Liver (tissue), 9 donors: Measurements from ENCODE around the gene TCFL5. TPM values are rescaled to one million over a fixed set of nuclear protein-coding genes. Genes with fewer than 3 reads are reported as not detected.

Experiments
- DNase-seq: peaks from one replicate; pipeline ENCODE4 v3.0.0-alpha.2; 2017; ENCODE audit warnings: low spot score
- H3K27ac ChIP-seq, 2 donors: one replicate each; pipeline ENCODE4 v1.7.0; 2013; ENCODE audit warnings: inconsistent platforms in 2 of 2, low read length in 2 of 2, control low read depth in 1 of 2, low read depth in 1 of 2, mild to moderate bottlenecking in 1 of 2
- H3K27me3 ChIP-seq, 4 donors: one replicate each; pipeline versions ENCODE4 v1.6.1 to v1.7.0; 2013; ENCODE audit warnings: low read length in 3 of 4, inconsistent platforms in 1 of 4, mild to moderate bottlenecking in 1 of 4, moderate library complexity in 1 of 4; ENCODE audit not compliant: control insufficient read depth in 4 of 4, insufficient read depth in 4 of 4
- H3K36me3 ChIP-seq, 4 donors: one replicate each; pipeline versions ENCODE4 v1.6.1 to v1.7.0; 2013; ENCODE audit warnings: low read length in 3 of 4, mild to moderate bottlenecking in 3 of 4, low read depth in 1 of 4, moderate library complexity in 1 of 4; ENCODE audit not compliant: control insufficient read depth in 4 of 4, insufficient read depth in 3 of 4
- H3K4me1 ChIP-seq, 4 donors: one replicate each; pipeline versions ENCODE4 v1.6.1 to v1.7.0; 2013; ENCODE audit warnings: low read length in 3 of 4, mild to moderate bottlenecking in 3 of 4, moderate library complexity in 1 of 4; ENCODE audit not compliant: control insufficient read depth in 4 of 4, insufficient read depth in 4 of 4
- H3K4me3 ChIP-seq, 3 donors: one replicate each; pipeline versions ENCODE4 v1.6.1 to v1.7.0; 2013; ENCODE audit warnings: low read length in 3 of 3, control low read depth in 1 of 3, low read depth in 1 of 3, mild to moderate bottlenecking in 1 of 3
- H3K9ac ChIP-seq, 2 donors: one replicate each; pipeline ENCODE4 v1.7.0; 2013; ENCODE audit warnings: low read length in 2 of 2, mild to moderate bottlenecking in 2 of 2, moderate library complexity in 2 of 2, control low read depth in 1 of 2, low read depth in 1 of 2
- H3K9me3 ChIP-seq, 4 donors: one replicate each; pipeline versions ENCODE4 v1.6.1 to v1.7.0; 2013; ENCODE audit warnings: low read length in 3 of 4; ENCODE audit not compliant: control insufficient read depth in 4 of 4
- CTCF ChIP-seq: fragments of 150-350 bp; IDR thresholded peaks from 2 replicates; pipeline ENCODE4 v1.5.1; 2017; ENCODE audit warnings: improper control_type of control experiment, low read depth, low read length; ENCODE audit not compliant: missing input control
- EGR1 ChIP-seq, 2 donors: IDR thresholded peaks; 2 replicates each; pipeline ENCODE4 v1.6.1; 2016 to 2018; ENCODE audit warnings: antibody characterized with exemption in 2 of 2, low read depth in 2 of 2
- FOXA2 ChIP-seq: IDR thresholded peaks from 2 replicates; pipeline ENCODE4 v1.6.1; 2016; ENCODE audit warnings: antibody characterized with exemption
- GABPA ChIP-seq, 2 donors: IDR thresholded peaks in 1 of 2; conservative IDR thresholded peaks in 1 of 2; 2 replicates each; pipeline ENCODE4 v1.6.1; 2016; ENCODE audit warnings: antibody characterized with exemption in 2 of 2, mild to moderate bottlenecking in 1 of 2, moderate library complexity in 1 of 2
- HNF4G ChIP-seq: IDR thresholded peaks from 2 replicates; pipeline ENCODE4 v1.6.1; 2016; ENCODE audit warnings: antibody characterized with exemption
- JUND ChIP-seq, 2 donors: IDR thresholded peaks; 2 replicates each; pipeline ENCODE4 v1.6.1; 2016; ENCODE audit warnings: antibody characterized with exemption in 2 of 2
- MAX ChIP-seq: IDR thresholded peaks from 2 replicates; pipeline ENCODE4 v1.6.1; 2016; ENCODE audit warnings: antibody characterized with exemption
- NR2F2 ChIP-seq: IDR thresholded peaks from 2 replicates; pipeline ENCODE4 v1.6.1; 2016; ENCODE audit warnings: antibody characterized with exemption
- RAD21 ChIP-seq, 2 donors: IDR thresholded peaks; 2 replicates each; pipeline ENCODE4 v1.6.1; 2016; ENCODE audit warnings: antibody characterized with exemption in 2 of 2, mild to moderate bottlenecking in 2 of 2
- RXRA ChIP-seq, 2 donors: IDR thresholded peaks; 2 replicates each; pipeline ENCODE4 v1.6.1; 2017 to 2018; ENCODE audit warnings: antibody characterized with exemption in 2 of 2, mild to moderate bottlenecking in 1 of 2
- SP1 ChIP-seq: IDR thresholded peaks from 2 replicates; pipeline ENCODE4 v1.6.1; 2018; ENCODE audit warnings: antibody characterized with exemption, mild to moderate bottlenecking
- TAF1 ChIP-seq: conservative IDR thresholded peaks from 2 replicates; pipeline ENCODE4 v1.6.1; 2016; ENCODE audit warnings: antibody characterized with exemption, mild to moderate bottlenecking
- YY1 ChIP-seq: IDR thresholded peaks from 2 replicates; pipeline ENCODE4 v1.6.1; 2016; ENCODE audit warnings: antibody characterized with exemption, mild to moderate bottlenecking
- ZBTB33 ChIP-seq: IDR thresholded peaks from 2 replicates; pipeline ENCODE4 v1.6.1; 2016; ENCODE audit warnings: antibody characterized with exemption
- WGBS: extraction: QIAGEN DNeasy Blood & Tissue Kit; methylation state at CpG from one replicate; pipeline ENCODE4 v1.1.7; 2013; 5-methylcytosine and 5-hydroxymethylcytosine counted together
- polyA plus RNA-seq, 2 donors: library from polyadenylated mRNA; stranded (reverse) in 1 of 2; unstranded in 1 of 2; fragments of 200-250 nt in 1 of 2; fragments of >200 nt in 1 of 2; fragmentation: Nextera tagmentation in 1 of 2; extraction: Ambion mirVana in 1 of 2; gene quantifications; one replicate each; pipeline versions ENCODE4 v1.2.1 to v1.2.3, GENCODE V29; 2013 to 2015
- total RNA-seq, 2 donors: library from RNA; depleted of rRNA; stranded (reverse); fragments of >200 nt; gene quantifications; one replicate each; pipeline ENCODE4 v1.2.3, GENCODE V29; 2014
- TF ChIP-seq, protein P1 (sequence below): IDR thresholded peaks from 2 replicates; pipeline ENCODE4 v1.6.1; 2016; ENCODE audit warnings: antibody characterized with exemption, mild to moderate bottlenecking
- TF ChIP-seq, protein P2 (sequence below): IDR thresholded peaks from 2 replicates; pipeline ENCODE4 v1.6.1; 2016; ENCODE audit warnings: antibody characterized with exemption
- donor health status: healthy.
- donor health status: healthy.
- donor health status: healthy.
- donor health status: healthy.
- donor health status: healthy.

TCFL5 gene
- total and polyA plus RNA-seq, 4 donors = 0.79 to 3.8 (median 2.2) TPM

- TF ChIP-seq GABPA (IDR thresholded peaks at IDR 0.05 in 1 of 2, conservative IDR thresholded peaks at IDR 0.05 in 1 of 2) (no peak), HNF4G (no peak), NR2F2 (no peak), RAD21 (IDR thresholded peaks at IDR 0.05) (no peak), CTCF (no peak), FOXA2 (no peak), JUND (IDR thresholded peaks at IDR 0.05) (no peak), RXRA (IDR thresholded peaks at IDR 0.05) (no peak), MAX (no peak), ZBTB33 (no peak), EGR1 (IDR thresholded peaks at IDR 0.05; ENCODE audit: low read depth in 2 of 2) (no peak), TAF1 (no peak), YY1 (no peak), SP1 (no peak)
- TF ChIP-seq, protein P1, sequence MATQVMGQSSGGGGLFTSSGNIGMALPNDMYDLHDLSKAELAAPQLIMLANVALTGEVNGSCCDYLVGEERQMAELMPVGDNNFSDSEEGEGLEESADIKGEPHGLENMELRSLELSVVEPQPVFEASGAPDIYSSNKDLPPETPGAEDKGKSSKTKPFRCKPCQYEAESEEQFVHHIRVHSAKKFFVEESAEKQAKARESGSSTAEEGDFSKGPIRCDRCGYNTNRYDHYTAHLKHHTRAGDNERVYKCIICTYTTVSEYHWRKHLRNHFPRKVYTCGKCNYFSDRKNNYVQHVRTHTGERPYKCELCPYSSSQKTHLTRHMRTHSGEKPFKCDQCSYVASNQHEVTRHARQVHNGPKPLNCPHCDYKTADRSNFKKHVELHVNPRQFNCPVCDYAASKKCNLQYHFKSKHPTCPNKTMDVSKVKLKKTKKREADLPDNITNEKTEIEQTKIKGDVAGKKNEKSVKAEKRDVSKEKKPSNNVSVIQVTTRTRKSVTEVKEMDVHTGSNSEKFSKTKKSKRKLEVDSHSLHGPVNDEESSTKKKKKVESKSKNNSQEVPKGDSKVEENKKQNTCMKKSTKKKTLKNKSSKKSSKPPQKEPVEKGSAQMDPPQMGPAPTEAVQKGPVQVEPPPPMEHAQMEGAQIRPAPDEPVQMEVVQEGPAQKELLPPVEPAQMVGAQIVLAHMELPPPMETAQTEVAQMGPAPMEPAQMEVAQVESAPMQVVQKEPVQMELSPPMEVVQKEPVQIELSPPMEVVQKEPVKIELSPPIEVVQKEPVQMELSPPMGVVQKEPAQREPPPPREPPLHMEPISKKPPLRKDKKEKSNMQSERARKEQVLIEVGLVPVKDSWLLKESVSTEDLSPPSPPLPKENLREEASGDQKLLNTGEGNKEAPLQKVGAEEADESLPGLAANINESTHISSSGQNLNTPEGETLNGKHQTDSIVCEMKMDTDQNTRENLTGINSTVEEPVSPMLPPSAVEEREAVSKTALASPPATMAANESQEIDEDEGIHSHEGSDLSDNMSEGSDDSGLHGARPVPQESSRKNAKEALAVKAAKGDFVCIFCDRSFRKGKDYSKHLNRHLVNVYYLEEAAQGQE = no peak
- TF ChIP-seq, protein P2, sequence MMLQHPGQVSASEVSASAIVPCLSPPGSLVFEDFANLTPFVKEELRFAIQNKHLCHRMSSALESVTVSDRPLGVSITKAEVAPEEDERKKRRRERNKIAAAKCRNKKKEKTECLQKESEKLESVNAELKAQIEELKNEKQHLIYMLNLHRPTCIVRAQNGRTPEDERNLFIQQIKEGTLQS = no peak
- Histone ChIP-seq H3K9me3 (no peaks in the 10 kb centered on the region), H3K4me3 (no peak overlapping the region), H3K27me3 (no peaks in the 10 kb centered on the region), H3K9ac (no peak overlapping the region), H3K36me3 (no peaks in the 10 kb centered on the region), H3K27ac (no peak overlapping the region), H3K4me1 (peaks cover 0 to 9% (median 4%) of the 10 kb centered on the region in 4 donors)
- DNase-seq = no peak
- 81% methylated on average over 7 of the region's 7 CpGs for WGBS
Observed at GRCh38 chr20:62873280-62873679, 11.7 kb upstream of the TCFL5 start.

GRCh38 chr20:62872862-62873261 is 11.2 kb upstream of the TCFL5 start:
- DNase-seq = no peak
- no peak overlapping the region for H3K27ac ChIP-seq
- no peaks in the 10 kb centered on the region for H3K9me3 ChIP-seq
- TF ChIP-seq RXRA (IDR thresholded peaks at IDR 0.05) (no peak), EGR1 (IDR thresholded peaks at IDR 0.05; ENCODE audit: low read depth in 2 of 2) (no peak)
- peaks cover 0 to 9% (median 4%) of the 10 kb centered on the region in 4 donors for H3K4me1 ChIP-seq
- H3K36me3 ChIP-seq = no peaks in the 10 kb centered on the region
- 88% methylated on average over 6 of the region's 6 CpGs for WGBS
- H3K9ac ChIP-seq = no peak overlapping the region
- no peaks in the 10 kb centered on the region for H3K27me3 ChIP-seq
- H3K4me3 ChIP-seq = no peak overlapping the region
